ENCODE measurements around the gene ITGB5. TPM values are rescaled to one million over a fixed set of nuclear protein-coding genes. Genes with fewer than 3 reads are reported as not detected.

Gene ITGB5
- total and polyA plus RNA-seq, 4 donors: 16.9 to 66.6 (median 48.0) TPM

DNA sequence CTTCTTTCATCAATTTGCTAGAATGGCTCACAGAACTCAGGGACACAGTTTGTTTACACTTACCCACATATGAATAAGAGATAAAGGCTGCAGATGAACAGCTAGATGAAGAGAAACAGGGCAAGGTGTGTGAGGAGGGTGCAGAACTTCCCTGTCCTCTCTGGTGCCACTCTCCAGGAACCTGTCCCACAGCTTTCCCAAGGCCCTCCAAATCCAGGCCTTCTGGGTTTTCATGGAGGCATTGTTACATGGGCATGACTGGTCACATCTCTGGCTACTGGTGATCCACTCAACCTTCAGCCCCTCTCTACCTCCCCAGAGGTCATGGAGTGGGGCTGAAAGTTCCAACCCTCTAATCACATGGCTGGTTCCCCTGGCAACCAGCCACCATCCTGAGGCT is 73.6 kb downstream of the ITGB5 start:
- no peak for TF ChIP-seq SP1 (IDR thresholded peaks at IDR 0.05)
- TF ChIP-seq, protein P1, sequence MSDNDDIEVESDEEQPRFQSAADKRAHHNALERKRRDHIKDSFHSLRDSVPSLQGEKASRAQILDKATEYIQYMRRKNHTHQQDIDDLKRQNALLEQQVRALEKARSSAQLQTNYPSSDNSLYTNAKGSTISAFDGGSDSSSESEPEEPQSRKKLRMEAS (IDR thresholded peaks at IDR 0.05): no peak
- TF ChIP-seq TAF1 (conservative IDR thresholded peaks at IDR 0.05): no peak
- TF ChIP-seq GABPA (IDR thresholded peaks at IDR 0.05 in 1 of 2, conservative IDR thresholded peaks at IDR 0.05 in 1 of 2): no peak
- TF ChIP-seq FOXA2 (IDR thresholded peaks at IDR 0.05): no peak
- TF ChIP-seq HNF4G (IDR thresholded peaks at IDR 0.05): no peak
- TF ChIP-seq, protein P2, sequence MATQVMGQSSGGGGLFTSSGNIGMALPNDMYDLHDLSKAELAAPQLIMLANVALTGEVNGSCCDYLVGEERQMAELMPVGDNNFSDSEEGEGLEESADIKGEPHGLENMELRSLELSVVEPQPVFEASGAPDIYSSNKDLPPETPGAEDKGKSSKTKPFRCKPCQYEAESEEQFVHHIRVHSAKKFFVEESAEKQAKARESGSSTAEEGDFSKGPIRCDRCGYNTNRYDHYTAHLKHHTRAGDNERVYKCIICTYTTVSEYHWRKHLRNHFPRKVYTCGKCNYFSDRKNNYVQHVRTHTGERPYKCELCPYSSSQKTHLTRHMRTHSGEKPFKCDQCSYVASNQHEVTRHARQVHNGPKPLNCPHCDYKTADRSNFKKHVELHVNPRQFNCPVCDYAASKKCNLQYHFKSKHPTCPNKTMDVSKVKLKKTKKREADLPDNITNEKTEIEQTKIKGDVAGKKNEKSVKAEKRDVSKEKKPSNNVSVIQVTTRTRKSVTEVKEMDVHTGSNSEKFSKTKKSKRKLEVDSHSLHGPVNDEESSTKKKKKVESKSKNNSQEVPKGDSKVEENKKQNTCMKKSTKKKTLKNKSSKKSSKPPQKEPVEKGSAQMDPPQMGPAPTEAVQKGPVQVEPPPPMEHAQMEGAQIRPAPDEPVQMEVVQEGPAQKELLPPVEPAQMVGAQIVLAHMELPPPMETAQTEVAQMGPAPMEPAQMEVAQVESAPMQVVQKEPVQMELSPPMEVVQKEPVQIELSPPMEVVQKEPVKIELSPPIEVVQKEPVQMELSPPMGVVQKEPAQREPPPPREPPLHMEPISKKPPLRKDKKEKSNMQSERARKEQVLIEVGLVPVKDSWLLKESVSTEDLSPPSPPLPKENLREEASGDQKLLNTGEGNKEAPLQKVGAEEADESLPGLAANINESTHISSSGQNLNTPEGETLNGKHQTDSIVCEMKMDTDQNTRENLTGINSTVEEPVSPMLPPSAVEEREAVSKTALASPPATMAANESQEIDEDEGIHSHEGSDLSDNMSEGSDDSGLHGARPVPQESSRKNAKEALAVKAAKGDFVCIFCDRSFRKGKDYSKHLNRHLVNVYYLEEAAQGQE (IDR thresholded peaks at IDR 0.05): no peak
- no peak for TF ChIP-seq RXRA (IDR thresholded peaks at IDR 0.05)
- TF ChIP-seq, protein P3, sequence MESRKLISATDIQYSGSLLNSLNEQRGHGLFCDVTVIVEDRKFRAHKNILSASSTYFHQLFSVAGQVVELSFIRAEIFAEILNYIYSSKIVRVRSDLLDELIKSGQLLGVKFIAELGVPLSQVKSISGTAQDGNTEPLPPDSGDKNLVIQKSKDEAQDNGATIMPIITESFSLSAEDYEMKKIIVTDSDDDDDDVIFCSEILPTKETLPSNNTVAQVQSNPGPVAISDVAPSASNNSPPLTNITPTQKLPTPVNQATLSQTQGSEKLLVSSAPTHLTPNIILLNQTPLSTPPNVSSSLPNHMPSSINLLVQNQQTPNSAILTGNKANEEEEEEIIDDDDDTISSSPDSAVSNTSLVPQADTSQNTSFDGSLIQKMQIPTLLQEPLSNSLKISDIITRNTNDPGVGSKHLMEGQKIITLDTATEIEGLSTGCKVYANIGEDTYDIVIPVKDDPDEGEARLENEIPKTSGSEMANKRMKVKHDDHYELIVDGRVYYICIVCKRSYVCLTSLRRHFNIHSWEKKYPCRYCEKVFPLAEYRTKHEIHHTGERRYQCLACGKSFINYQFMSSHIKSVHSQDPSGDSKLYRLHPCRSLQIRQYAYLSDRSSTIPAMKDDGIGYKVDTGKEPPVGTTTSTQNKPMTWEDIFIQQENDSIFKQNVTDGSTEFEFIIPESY (IDR thresholded peaks at IDR 0.05): no peak
- TF ChIP-seq YY1 (IDR thresholded peaks at IDR 0.05): no peak
- no peak for TF ChIP-seq NR2F2 (IDR thresholded peaks at IDR 0.05)
- no peak for TF ChIP-seq HNF4A (conservative IDR thresholded peaks at IDR 0.05)
- TF ChIP-seq RAD21 (IDR thresholded peaks at IDR 0.05): no peak
- TF ChIP-seq EGR1 (IDR thresholded peaks at IDR 0.05; ENCODE audit: low read depth in 2 of 2): no peak
- no peak overlapping the region for H3K4me3 ChIP-seq (ENCODE audit: low read depth in 1 of 3, low read length in 3 of 3)
- H3K36me3 ChIP-seq (ENCODE audit: control insufficient read depth in 4 of 4, insufficient read depth in 3 of 4, low read depth in 1 of 4, low read length in 3 of 4): peaks cover 0 to 5% (median 4%) of the 10 kb centered on the region in 4 donors
- peak overlapping the region; percentile 74 to 91 for H3K27ac ChIP-seq (ENCODE audit: low read depth in 1 of 2, low read length in 2 of 2)
- DNase-seq (ENCODE audit: low spot score): no peak
- H3K4me1 ChIP-seq (ENCODE audit: control insufficient read depth in 4 of 4, insufficient read depth in 4 of 4, low read length in 3 of 4): peaks cover 8 to 29% (median 18%) of the 10 kb centered on the region in 4 donors
- no peak overlapping the region for H3K9ac ChIP-seq (ENCODE audit: low read depth in 1 of 2, low read length in 2 of 2)
- H3K27me3 ChIP-seq (ENCODE audit: control insufficient read depth in 4 of 4, insufficient read depth in 4 of 4, low read length in 3 of 4): no peaks in the 10 kb centered on the region
- no peaks in the 10 kb centered on the region for H3K9me3 ChIP-seq (ENCODE audit: control insufficient read depth in 4 of 4, low read length in 3 of 4)

DNA sequence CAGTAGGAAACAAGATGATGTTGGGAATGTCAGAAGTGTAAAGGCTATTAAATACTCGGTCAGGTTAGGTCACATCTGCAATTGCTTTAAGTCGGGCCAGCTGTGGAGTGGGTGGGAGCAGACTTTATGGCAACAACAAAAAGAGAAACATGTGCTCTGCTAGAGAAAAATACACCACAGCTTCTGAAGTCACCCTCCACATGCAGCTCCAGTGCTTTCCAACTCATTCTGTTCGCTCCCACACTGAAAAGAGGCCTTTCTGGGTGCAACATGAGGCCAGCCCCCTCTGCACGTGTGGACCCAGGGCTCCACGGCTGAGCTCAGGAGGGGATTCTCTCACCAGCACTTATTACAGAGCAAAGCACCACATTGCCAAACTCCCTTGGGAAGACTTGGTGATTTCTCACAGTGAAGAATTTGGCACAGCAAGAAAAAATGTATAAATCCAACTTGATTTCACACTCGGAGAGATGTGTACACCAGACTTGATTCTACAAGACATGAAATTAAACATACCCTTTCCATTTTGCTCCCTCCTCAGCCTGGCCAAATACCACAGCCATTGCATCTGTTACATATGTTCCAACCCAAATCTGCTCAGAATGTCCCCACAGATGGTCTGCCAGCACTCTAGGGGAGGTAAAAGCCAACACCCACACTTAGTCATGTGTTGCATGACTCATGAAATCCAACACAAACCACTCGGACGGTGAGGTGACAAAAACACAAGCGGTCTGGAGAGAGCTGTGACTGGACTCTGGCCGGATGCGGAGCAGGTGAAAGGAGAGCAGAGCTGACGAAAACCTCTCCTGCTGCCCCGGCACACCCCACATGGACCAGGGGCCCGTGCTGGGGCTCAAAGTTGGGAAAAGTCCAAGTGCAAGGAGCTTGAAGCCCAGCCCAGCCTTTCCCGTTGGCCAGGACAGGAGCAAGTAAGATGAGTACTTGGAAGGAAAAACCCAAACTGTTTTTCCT is 74.6 kb downstream of the ITGB5 start:
- peak; percentile 57 for DNase-seq (ENCODE audit: low spot score)
- 64% methylated on average over 15 of the region's 15 CpGs for WGBS
- H3K9me3 ChIP-seq (ENCODE audit: control insufficient read depth in 4 of 4, low read length in 3 of 4): no peaks in the 10 kb centered on the region
- no peak overlapping the region for H3K4me3 ChIP-seq (ENCODE audit: low read depth in 1 of 3, low read length in 3 of 3)
- H3K27ac ChIP-seq (ENCODE audit: low read depth in 1 of 2, low read length in 2 of 2): peak overlapping the region; percentile 74 to 91
- H3K9ac ChIP-seq (ENCODE audit: low read depth in 1 of 2, low read length in 2 of 2): no peak overlapping the region
- peaks cover 0 to 10% (median 7%) of the 10 kb centered on the region in 4 donors for H3K36me3 ChIP-seq (ENCODE audit: control insufficient read depth in 4 of 4, insufficient read depth in 3 of 4, low read depth in 1 of 4, low read length in 3 of 4)
- peaks cover 8 to 29% (median 18%) of the 10 kb centered on the region in 4 donors for H3K4me1 ChIP-seq (ENCODE audit: control insufficient read depth in 4 of 4, insufficient read depth in 4 of 4, low read length in 3 of 4)
- H3K27me3 ChIP-seq (ENCODE audit: control insufficient read depth in 4 of 4, insufficient read depth in 4 of 4, low read length in 3 of 4): no peaks in the 10 kb centered on the region
- peak in 1 of 2 donors; percentile 27 for TF ChIP-seq GABPA (IDR thresholded peaks at IDR 0.05 in 1 of 2, conservative IDR thresholded peaks at IDR 0.05 in 1 of 2)
- peak; percentile 95 to 98 for TF ChIP-seq JUND (IDR thresholded peaks at IDR 0.05)
- peak; percentile 85 for TF ChIP-seq SP1 (IDR thresholded peaks at IDR 0.05)
- TF ChIP-seq, protein P4, sequence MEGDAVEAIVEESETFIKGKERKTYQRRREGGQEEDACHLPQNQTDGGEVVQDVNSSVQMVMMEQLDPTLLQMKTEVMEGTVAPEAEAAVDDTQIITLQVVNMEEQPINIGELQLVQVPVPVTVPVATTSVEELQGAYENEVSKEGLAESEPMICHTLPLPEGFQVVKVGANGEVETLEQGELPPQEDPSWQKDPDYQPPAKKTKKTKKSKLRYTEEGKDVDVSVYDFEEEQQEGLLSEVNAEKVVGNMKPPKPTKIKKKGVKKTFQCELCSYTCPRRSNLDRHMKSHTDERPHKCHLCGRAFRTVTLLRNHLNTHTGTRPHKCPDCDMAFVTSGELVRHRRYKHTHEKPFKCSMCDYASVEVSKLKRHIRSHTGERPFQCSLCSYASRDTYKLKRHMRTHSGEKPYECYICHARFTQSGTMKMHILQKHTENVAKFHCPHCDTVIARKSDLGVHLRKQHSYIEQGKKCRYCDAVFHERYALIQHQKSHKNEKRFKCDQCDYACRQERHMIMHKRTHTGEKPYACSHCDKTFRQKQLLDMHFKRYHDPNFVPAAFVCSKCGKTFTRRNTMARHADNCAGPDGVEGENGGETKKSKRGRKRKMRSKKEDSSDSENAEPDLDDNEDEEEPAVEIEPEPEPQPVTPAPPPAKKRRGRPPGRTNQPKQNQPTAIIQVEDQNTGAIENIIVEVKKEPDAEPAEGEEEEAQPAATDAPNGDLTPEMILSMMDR (IDR thresholded peaks at IDR 0.05; ENCODE audit: low read depth, low read length, missing input control): no peak
- no peak for TF ChIP-seq FOXA1 (IDR thresholded peaks at IDR 0.05)
- TF ChIP-seq, protein P2 (IDR thresholded peaks at IDR 0.05): peak; percentile 72
- peak; percentile 58 for TF ChIP-seq HNF4G (IDR thresholded peaks at IDR 0.05)
- TF ChIP-seq, protein P1 (IDR thresholded peaks at IDR 0.05): peak; percentile 61
- TF ChIP-seq HNF4A (conservative IDR thresholded peaks at IDR 0.05): peak; percentile 88 to 91
- peak; percentile 57 for TF ChIP-seq FOXA2 (IDR thresholded peaks at IDR 0.05)
- TF ChIP-seq RXRA (IDR thresholded peaks at IDR 0.05): peak; percentile 73 to 84
- peak; percentile 51 for TF ChIP-seq YY1 (IDR thresholded peaks at IDR 0.05)

Measured in liver (tissue), 9 donors.